ENCODE data around the gene PRM2. TPM values are rescaled to one million over a fixed set of nuclear protein-coding genes. Genes with fewer than 3 reads are reported as not detected.

PRM2 gene
- total and polyA plus RNA-seq, 2 experiments from 2014 or later = not detected

DNA sequence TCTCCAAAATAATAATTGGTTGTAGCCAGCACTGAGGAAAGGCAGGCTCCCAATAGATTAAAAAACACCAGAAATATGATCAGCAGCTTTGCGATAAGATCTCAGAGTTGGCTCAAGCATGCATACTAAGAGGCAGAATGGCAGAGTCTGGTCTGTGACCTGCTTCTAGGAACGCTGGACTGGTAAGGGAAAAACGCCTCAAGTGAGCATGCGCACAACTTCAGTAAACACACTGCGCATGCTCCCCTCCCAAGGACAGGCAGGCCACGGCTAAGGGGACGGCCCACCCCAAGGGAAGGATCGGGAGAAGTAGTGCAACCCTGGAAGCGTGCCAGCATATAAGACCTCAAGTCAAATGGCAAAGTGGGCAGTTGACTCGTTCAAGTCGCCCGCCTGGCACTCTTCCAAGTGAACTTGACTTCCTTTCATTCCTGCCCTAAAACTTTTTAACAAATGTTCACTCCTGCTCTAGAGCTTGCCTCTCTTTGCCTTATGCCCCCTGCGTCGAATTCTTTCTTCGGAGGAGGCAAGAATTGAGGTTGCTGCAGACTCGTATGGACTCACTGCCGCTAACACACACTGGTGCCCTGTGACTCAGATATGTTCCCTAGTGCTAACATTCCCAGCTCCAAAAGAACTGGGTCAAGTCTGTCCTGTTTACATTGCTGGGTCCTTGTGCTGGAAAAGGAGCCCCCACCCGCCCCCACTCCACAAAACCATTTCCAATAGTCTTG, 27.3 kb upstream of the PRM2 start (continued):
- TF ChIP-seq, protein P1, sequence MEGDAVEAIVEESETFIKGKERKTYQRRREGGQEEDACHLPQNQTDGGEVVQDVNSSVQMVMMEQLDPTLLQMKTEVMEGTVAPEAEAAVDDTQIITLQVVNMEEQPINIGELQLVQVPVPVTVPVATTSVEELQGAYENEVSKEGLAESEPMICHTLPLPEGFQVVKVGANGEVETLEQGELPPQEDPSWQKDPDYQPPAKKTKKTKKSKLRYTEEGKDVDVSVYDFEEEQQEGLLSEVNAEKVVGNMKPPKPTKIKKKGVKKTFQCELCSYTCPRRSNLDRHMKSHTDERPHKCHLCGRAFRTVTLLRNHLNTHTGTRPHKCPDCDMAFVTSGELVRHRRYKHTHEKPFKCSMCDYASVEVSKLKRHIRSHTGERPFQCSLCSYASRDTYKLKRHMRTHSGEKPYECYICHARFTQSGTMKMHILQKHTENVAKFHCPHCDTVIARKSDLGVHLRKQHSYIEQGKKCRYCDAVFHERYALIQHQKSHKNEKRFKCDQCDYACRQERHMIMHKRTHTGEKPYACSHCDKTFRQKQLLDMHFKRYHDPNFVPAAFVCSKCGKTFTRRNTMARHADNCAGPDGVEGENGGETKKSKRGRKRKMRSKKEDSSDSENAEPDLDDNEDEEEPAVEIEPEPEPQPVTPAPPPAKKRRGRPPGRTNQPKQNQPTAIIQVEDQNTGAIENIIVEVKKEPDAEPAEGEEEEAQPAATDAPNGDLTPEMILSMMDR (conservative IDR thresholded peaks at IDR 0.05; ENCODE audit: low read depth in 2 of 2) = no peak
- TF ChIP-seq, protein P2, sequence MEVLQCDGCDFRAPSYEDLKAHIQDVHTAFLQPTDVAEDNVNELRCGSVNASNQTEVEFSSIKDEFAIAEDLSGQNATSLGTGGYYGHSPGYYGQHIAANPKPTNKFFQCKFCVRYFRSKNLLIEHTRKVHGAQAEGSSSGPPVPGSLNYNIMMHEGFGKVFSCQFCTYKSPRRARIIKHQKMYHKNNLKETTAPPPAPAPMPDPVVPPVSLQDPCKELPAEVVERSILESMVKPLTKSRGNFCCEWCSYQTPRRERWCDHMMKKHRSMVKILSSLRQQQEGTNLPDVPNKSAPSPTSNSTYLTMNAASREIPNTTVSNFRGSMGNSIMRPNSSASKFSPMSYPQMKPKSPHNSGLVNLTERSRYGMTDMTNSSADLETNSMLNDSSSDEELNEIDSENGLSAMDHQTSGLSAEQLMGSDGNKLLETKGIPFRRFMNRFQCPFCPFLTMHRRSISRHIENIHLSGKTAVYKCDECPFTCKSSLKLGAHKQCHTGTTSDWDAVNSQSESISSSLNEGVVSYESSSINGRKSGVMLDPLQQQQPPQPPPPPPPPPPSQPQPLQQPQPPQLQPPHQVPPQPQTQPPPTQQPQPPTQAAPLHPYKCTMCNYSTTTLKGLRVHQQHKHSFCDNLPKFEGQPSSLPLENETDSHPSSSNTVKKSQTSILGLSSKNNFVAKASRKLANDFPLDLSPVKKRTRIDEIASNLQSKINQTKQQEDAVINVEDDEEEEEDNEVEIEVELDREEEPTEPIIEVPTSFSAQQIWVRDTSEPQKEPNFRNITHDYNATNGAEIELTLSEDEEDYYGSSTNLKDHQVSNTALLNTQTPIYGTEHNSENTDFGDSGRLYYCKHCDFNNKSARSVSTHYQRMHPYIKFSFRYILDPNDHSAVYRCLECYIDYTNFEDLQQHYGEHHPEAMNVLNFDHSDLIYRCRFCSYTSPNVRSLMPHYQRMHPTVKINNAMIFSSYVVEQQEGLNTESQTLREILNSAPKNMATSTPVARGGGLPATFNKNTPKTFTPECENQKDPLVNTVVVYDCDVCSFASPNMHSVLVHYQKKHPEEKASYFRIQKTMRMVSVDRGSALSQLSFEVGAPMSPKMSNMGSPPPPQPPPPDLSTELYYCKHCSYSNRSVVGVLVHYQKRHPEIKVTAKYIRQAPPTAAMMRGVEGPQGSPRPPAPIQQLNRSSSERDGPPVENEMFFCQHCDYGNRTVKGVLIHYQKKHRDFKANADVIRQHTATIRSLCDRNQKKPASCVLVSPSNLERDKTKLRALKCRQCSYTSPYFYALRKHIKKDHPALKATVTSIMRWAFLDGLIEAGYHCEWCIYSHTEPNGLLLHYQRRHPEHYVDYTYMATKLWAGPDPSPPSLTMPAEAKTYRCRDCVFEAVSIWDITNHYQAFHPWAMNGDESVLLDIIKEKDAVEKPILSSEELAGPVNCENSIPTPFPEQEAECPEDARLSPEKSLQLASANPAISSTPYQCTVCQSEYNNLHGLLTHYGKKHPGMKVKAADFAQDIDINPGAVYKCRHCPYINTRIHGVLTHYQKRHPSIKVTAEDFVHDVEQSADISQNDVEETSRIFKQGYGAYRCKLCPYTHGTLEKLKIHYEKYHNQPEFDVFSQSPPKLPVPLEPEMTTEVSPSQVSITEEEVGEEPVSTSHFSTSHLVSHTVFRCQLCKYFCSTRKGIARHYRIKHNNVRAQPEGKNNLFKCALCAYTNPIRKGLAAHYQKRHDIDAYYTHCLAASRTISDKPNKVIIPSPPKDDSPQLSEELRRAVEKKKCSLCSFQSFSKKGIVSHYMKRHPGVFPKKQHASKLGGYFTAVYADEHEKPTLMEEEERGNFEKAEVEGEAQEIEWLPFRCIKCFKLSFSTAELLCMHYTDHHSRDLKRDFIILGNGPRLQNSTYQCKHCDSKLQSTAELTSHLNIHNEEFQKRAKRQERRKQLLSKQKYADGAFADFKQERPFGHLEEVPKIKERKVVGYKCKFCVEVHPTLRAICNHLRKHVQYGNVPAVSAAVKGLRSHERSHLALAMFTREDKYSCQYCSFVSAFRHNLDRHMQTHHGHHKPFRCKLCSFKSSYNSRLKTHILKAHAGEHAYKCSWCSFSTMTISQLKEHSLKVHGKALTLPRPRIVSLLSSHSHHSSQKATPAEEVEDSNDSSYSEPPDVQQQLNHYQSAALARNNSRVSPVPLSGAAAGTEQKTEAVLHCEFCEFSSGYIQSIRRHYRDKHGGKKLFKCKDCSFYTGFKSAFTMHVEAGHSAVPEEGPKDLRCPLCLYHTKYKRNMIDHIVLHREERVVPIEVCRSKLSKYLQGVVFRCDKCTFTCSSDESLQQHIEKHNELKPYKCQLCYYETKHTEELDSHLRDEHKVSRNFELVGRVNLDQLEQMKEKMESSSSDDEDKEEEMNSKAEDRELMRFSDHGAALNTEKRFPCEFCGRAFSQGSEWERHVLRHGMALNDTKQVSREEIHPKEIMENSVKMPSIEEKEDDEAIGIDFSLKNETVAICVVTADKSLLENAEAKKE (CRISPR knock-in tag; IDR thresholded peaks at IDR 0.05) = no peak
- TF ChIP-seq STAT1 (IDR thresholded peaks at IDR 0.05; ENCODE audit: unreplicated experiment) = no peak

DNA sequence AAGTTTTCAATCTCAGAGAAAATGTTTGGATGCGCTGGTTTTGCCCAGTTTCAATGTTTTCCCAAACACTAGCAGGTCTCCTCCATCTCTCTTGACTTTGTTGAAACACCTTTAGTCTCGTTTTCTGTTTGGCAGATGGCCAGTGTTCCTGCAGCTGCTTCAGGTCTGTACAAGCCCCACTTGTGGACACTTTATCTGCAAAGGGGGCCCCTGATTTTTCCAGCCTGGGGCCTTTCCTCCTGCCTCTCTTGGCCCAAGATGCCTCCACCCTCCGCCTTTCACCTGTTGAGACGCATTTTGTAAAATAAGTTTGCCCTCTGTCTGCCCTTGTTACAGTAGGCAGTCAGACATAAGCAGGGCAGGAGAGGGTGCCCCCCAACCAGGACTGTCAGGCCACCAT, 26.7 kb upstream of the PRM2 start:
- H3K4me3 Mint-ChIP-seq = no peak overlapping the region
- no peak overlapping the region; the same call in 1 of the 2 replicates for H3K27ac ChIP-seq (ENCODE audit: low read depth)
- H3K27ac Mint-ChIP-seq = no peak overlapping the region
- H2AFZ ChIP-seq = peak overlapping the region; percentile 72
- no peaks in the 10 kb centered on the region for H3K79me2 ChIP-seq (replicated peaks; ENCODE audit: insufficient read depth)
- peaks cover under 1% of the 10 kb centered on the region; the same call in 2 of the 3 replicates for H3K4me1 Mint-ChIP-seq
- H3K27me3 ChIP-seq (ENCODE audit: insufficient read depth) = no peaks in the 10 kb centered on the region
- no peaks in the 10 kb centered on the region for H4K20me1 ChIP-seq (replicated peaks; ENCODE audit: insufficient read depth)
- DNase-seq (ENCODE audit: low spot score) = no peak
- no peaks in the 10 kb centered on the region for H3K9me2 ChIP-seq (ENCODE audit: insufficient read depth)
- no peak for ATAC-seq
- H3K4me2 ChIP-seq = no peak overlapping the region
- H3K9me3 Mint-ChIP-seq = 0 out of 3 replicates have a peak, but pooled peaks cover 2% of the 10 kb centered on the region
- 0 out of 2 replicates have a peak, but pooled peaks cover 2% of the 10 kb centered on the region for H3F3A ChIP-seq (replicated peaks; ENCODE audit: low read depth)
- H3K4me3 ChIP-seq = no peak overlapping the region
- H3K4me1 ChIP-seq (ENCODE audit: insufficient read depth) = peaks cover 9% of the 10 kb centered on the region; the same call in 1 of the 2 replicates
- no peaks in the 10 kb centered on the region for H3K27me3 Mint-ChIP-seq (ENCODE audit: insufficient read depth, low read depth, poor library complexity)
- no peaks in the 10 kb centered on the region; the same call in 2 of the 3 replicates for H3K36me3 Mint-ChIP-seq (ENCODE audit: low read depth)
- H3K36me3 ChIP-seq (ENCODE audit: insufficient read depth) = no peaks in the 10 kb centered on the region
- no peak for TF ChIP-seq STAT1 (IDR thresholded peaks at IDR 0.05; ENCODE audit: unreplicated experiment)
- TF ChIP-seq ZNF114 (CRISPR knock-in tag; IDR thresholded peaks at IDR 0.05) = no peak
- TF ChIP-seq CREB1 (CRISPR knock-in tag; IDR thresholded peaks at IDR 0.05; ENCODE audit: low read depth) = no peak
- TF ChIP-seq NANOG (IDR thresholded peaks at IDR 0.05; ENCODE audit: borderline replicate concordance) = no peak
- no peak for TF ChIP-seq EZH2 (IDR thresholded peaks at IDR 0.05; ENCODE audit: low read depth, unreplicated experiment)
